ENCODE results near the gene ADGRD2. TPM values are rescaled to one million over a fixed set of nuclear protein-coding genes. Genes with fewer than 3 reads are reported as not detected.

Gene ADGRD2
- total and polyA plus RNA-seq, 10 donors, result 0.15 to 0.50 (median 0.25) TPM; not detected in 5

GRCh38 chr9:124426361-124426760, 23.9 kb upstream of the ADGRD2 start:
- Histone ChIP-seq H3K4me3 (no peak overlapping the region), H3K4me1 (peaks cover 0 to 16% (median 0%) of the 10 kb centered on the region in 6 donors), H3K36me3 (no peaks in the 10 kb centered on the region), H3K27ac (peak overlapping the region in 6 of 8 donors; percentile 2 to 78 (median 56)), H3K27me3 (replicated peaks in 1 of 7) (no peaks in the 10 kb centered on the region), H3K9me3 (no peaks in the 10 kb centered on the region)
- TF ChIP-seq CTCF (IDR thresholded peaks at IDR 0.05 in 8 of 11, conservative IDR thresholded peaks at IDR 0.05 in 3 of 11) (no peak), POLR2A (IDR thresholded peaks at IDR 0.05) (no peak), POLR2AphosphoS5 (IDR thresholded peaks at IDR 0.05) (no peak)
- intact Hi-C loops (cut with DNase I; ENCODE audit: low total_unique reads), result loop anchor here (10.0 kb wide), 1 partner anchor 68 kb away; no protein-coding TSS in a partner anchor
- WGBS, 5 donors, result 92 to 95% (median 92%) methylated on average over 7 of the region's 7 CpGs
- DNase-seq, result no peak

- Histone ChIP-seq H3K27me3 (replicated peaks in 1 of 7) (no peaks in the 10 kb centered on the region), H3K27ac (peak overlapping the region in 7 of 8 donors; percentile 2 to 78 (median 49)), H3K4me1 (peaks cover 0 to 16% (median 0%) of the 10 kb centered on the region in 6 donors), H3K36me3 (no peaks in the 10 kb centered on the region), H3K4me3 (peak overlapping the region in 2 of 8 donors; percentile 8 to 10), H3K9me3 (no peaks in the 10 kb centered on the region)
- 50 to 62% (median 56%) methylated on average over 4 of the region's 4 CpGs for WGBS, 5 donors
- DNase-seq, result no peak
- TF ChIP-seq POLR2AphosphoS5 (IDR thresholded peaks at IDR 0.05), result peak in 2 of 3 donors; percentile 40 to 47
- TF ChIP-seq CTCF (IDR thresholded peaks at IDR 0.05 in 8 of 11, conservative IDR thresholded peaks at IDR 0.05 in 3 of 11), result no peak
- intact Hi-C loops (cut with DNase I; ENCODE audit: low total_unique reads), result loop anchor here (10.0 kb wide), 1 partner anchor 68 kb away; no protein-coding TSS in a partner anchor
These were observed 23.0 kb upstream of the ADGRD2 start for GRCh38 chr9:124427281-124427680.

- peak; percentile 90 for DNase-seq
- WGBS, 5 donors, result 62 to 77% (median 75%) methylated on average over 16 to 28 of the region's 28 CpGs
- Histone ChIP-seq H3K36me3 (no peaks in the 10 kb centered on the region), H3K4me3 (peak overlapping the region in 1 of 8 donors; percentile 13), H3K27me3 (replicated peaks in 1 of 7) (no peaks in the 10 kb centered on the region), H3K4me1 (peaks cover 0 to 16% (median 0%) of the 10 kb centered on the region in 6 donors), H3K9me3 (no peaks in the 10 kb centered on the region), H3K27ac (peak overlapping the region; percentile 27 to 79 (median 61))
- intact Hi-C loops (cut with DNase I; ENCODE audit: low total_unique reads), result loop anchor here (10.0 kb wide), 1 partner anchor 66 kb away; no protein-coding TSS in a partner anchor
- TF ChIP-seq POLR2AphosphoS5 (IDR thresholded peaks at IDR 0.05) (peak; percentile 72 to 88 (median 83)), POLR2A (IDR thresholded peaks at IDR 0.05) (no peak), CTCF (IDR thresholded peaks at IDR 0.05 in 8 of 11, conservative IDR thresholded peaks at IDR 0.05 in 3 of 11) (peak in 2 of 11 experiments; percentile 21 to 25)
These were observed 21.3 kb upstream of the ADGRD2 start for GRCh38 chr9:124428751-124429529.

GRCh38 chr9:124429530-124429867, 20.8 kb upstream of the ADGRD2 start:
- no peak for DNase-seq
- TF ChIP-seq POLR2A (IDR thresholded peaks at IDR 0.05), result no peak
- TF ChIP-seq POLR2AphosphoS5 (IDR thresholded peaks at IDR 0.05), result no peak
- TF ChIP-seq CTCF (IDR thresholded peaks at IDR 0.05 in 8 of 11, conservative IDR thresholded peaks at IDR 0.05 in 3 of 11), result peak in 1 of 11 experiments; percentile 32
- H3K4me1 ChIP-seq, result peaks cover 0 to 16% (median 0%) of the 10 kb centered on the region in 6 donors
- peak overlapping the region in 1 of 8 donors; percentile 13 for H3K4me3 ChIP-seq
- H3K27me3 ChIP-seq (replicated peaks in 1 of 7), result no peaks in the 10 kb centered on the region
- WGBS, 5 donors, result 69 to 74% (median 71%) methylated on average over 4 of the region's 4 CpGs
- H3K9me3 ChIP-seq, result no peaks in the 10 kb centered on the region
- no peaks in the 10 kb centered on the region for H3K36me3 ChIP-seq
- intact Hi-C loops (cut with DNase I; ENCODE audit: low total_unique reads), result loop anchor here (10.0 kb wide), 1 partner anchor 65 kb away; no protein-coding TSS in a partner anchor
- peak overlapping the region in 6 of 8 donors; percentile 43 to 78 (median 64) for H3K27ac ChIP-seq
